ENCODE results near the gene TUBA8.

DNA sequence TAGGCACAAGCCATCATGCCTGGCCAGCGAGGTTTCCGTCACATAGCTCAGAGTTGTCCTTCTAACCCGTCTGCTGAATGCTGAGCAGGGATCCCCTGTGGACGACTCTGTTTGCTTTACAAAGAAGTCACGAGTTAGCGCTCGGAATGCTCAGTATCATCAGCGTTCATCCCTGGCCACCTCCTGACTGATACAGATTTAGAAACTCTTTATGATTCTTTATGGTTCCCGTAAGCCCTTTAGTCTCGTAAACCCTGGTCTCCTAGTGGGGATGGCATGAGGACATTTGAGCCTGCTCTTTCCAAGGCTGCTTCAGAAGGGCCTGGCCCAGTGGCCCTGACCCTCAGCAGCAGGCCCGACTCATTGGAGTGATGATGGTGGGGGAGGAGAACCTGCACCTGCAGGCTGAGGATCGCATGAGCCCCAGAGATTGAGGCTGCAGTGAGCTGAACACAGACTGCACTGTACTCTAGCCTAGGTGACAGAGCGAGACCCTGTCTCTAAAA, 23.2 kb upstream of the TUBA8 start:
- no peak for TF ChIP-seq EP300 (IDR thresholded peaks at IDR 0.05)
- TF ChIP-seq, protein P1, sequence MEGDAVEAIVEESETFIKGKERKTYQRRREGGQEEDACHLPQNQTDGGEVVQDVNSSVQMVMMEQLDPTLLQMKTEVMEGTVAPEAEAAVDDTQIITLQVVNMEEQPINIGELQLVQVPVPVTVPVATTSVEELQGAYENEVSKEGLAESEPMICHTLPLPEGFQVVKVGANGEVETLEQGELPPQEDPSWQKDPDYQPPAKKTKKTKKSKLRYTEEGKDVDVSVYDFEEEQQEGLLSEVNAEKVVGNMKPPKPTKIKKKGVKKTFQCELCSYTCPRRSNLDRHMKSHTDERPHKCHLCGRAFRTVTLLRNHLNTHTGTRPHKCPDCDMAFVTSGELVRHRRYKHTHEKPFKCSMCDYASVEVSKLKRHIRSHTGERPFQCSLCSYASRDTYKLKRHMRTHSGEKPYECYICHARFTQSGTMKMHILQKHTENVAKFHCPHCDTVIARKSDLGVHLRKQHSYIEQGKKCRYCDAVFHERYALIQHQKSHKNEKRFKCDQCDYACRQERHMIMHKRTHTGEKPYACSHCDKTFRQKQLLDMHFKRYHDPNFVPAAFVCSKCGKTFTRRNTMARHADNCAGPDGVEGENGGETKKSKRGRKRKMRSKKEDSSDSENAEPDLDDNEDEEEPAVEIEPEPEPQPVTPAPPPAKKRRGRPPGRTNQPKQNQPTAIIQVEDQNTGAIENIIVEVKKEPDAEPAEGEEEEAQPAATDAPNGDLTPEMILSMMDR (IDR thresholded peaks at IDR 0.05), result no peak
- no peak for TF ChIP-seq POLR2A (IDR thresholded peaks at IDR 0.05)

Data from tibial nerve (tissue), 4 donors.